Adrenal gland (tissue), 12 donors: Measurements from ENCODE around the gene ZMYND15. TPM values are rescaled to one million over a fixed set of nuclear protein-coding genes. Genes with fewer than 3 reads are reported as not detected.
"Not testable (repeated sequence)": the region's sequence is repeated elsewhere in the genome, so short reads cannot be mapped to it uniquely, and the experiment has no call there.

ENCODE experiments used
- DNase-seq, 7 donors: peaks; one replicate each; pipeline ENCODE4 v3.0.0-alpha.2; 2019 to 2020
- H3K27ac ChIP-seq, 5 donors: fragments of 200-600 bp; sonication (generic) in 4 of 5; 1 replicate in 3 of 5; 2 replicates in 2 of 5; pipeline versions ENCODE4 v1.5.1 to v1.8.0; 2016 to 2020; ENCODE audit warnings: mild to moderate bottlenecking in 1 of 5
- H3K27me3 ChIP-seq: fragments of 200-600 bp; 2 replicates; pipeline ENCODE4 v1.8.0; 2021
- H3K36me3 ChIP-seq, 2 donors: fragments of 200-600 bp; replicated peaks in 1 of 2; 1 replicate in 1 of 2; 2 replicates in 1 of 2; pipeline versions ENCODE4 v1.5.1 to v1.8.0; 2018 to 2022
- H3K4me1 ChIP-seq, 2 donors: fragments of 200-600 bp; replicated peaks in 1 of 2; 1 replicate in 1 of 2; 2 replicates in 1 of 2; pipeline versions ENCODE4 v1.5.1 to v1.8.0; 2018 to 2021
- H3K4me3 ChIP-seq, 4 donors: fragments of 200-600 bp; sonication (generic) in 3 of 4; one replicate each; pipeline ENCODE4 v1.5.1; 2016 to 2018
- H3K9me3 ChIP-seq, 3 donors: fragments of 200-600 bp; sonication (generic) in 1 of 3; replicated peaks in 1 of 3; 1 replicate in 2 of 3; 2 replicates in 1 of 3; pipeline versions ENCODE4 v1.5.1 to v1.8.0; 2016 to 2021
- CTCF ChIP-seq, 6 experiments: fragments of 450-650 bp in 4 of 6; fragments of 200-600 bp in 2 of 6; sonication (generic) in 1 of 6; IDR thresholded peaks; 1 replicate in 5 of 6; 2 replicates in 1 of 6; pipeline versions ENCODE4 v1.5.1 to v1.8.0; 2016 to 2021; ENCODE audit warnings: antibody characterized with exemption in 6 of 6, mild to moderate bottlenecking in 2 of 6, moderate library complexity in 1 of 6
- POLR2A ChIP-seq, 2 donors: fragments of 450-650 bp; IDR thresholded peaks; one replicate each; pipeline ENCODE4 v1.6.1; 2017; ENCODE audit warnings: antibody characterized with exemption in 2 of 2, mild to moderate bottlenecking in 2 of 2, moderate library complexity in 1 of 2
- WGBS, 4 donors: extraction: QIAGEN DNeasy Blood & Tissue Kit in 2 of 4; methylation state at CpG; one replicate each; pipeline versions ENCODE4 v1.1.5 to v1.1.7; 2013 to 2017; 5-methylcytosine and 5-hydroxymethylcytosine counted together
- intact Hi-C, 2 donors: fragments of 100-400 bp; cut with DNase I; formaldehyde crosslinking; loops; one replicate each; pipeline versions ENCODE4 v1.14.1 to v1.15.0; 2022 to 2023
- polyA plus RNA-seq, 3 donors: library from polyadenylated mRNA; stranded (reverse); fragments of 200-250 nt in 2 of 3; fragments of 350-450 nt in 1 of 3; fragmentation: Illumina TruSeq in 1 of 3; extraction: RNeasy Lipid Tissue Mini Kit (QIAGEN cat#74804) in 1 of 3; gene quantifications; one replicate each; pipeline ENCODE4 v1.2.3, GENCODE V29; 2013 to 2014
- total RNA-seq, 9 donors: library from RNA; depleted of rRNA in 4 of 9; stranded (reverse); fragments of >200 nt in 4 of 9; fragments of 120-200 nt in 1 of 9; fragmentation: NEBNext Ultra II Directional in 1 of 9; extraction: Animal tissue kit (Norgen Biotek cat#: 25700) in 1 of 9; gene quantifications; one replicate each; pipeline versions ENCODE4 v1.1.0 to v1.2.4, GENCODE V29; 2013 to 2023
- donor health status: healthy with polysubstance abuse.
- donor health status: Bipolar disorder and iron deficiency.
- donor health status: DM: yes; HTN: yes; CAD: no.
- donor health status: DM: no; HTN: no; CAD: no.
- donor health status: DM: no; HTN: no; CAD: no.
- donor health status: DM: yes; HTN: yes; CAD: no.

The ZMYND15 gene
- total and polyA plus RNA-seq, 12 donors = 0.18 to 8.4 (median 1.7) TPM

- 10 to 37% (median 21%) methylated on average over 17 to 57 of the region's 57 CpGs for WGBS, 4 donors
- TF ChIP-seq CTCF (IDR thresholded peaks at IDR 0.05) (no peak), POLR2A (IDR thresholded peaks at IDR 0.05) (no peak)
- Histone ChIP-seq H3K4me1 (peaks cover 11% of the 10 kb centered on the region in 2 donors), H3K4me3 (peak overlapping the region; percentile 13 to 85 (median 56)), H3K36me3 (peaks cover 0 to 3% of the 10 kb centered on the region in 2 donors), H3K27ac (peak overlapping the region; percentile 47 to 94 (median 81)), H3K9me3 (no peaks in the 10 kb centered on the region), H3K27me3 (no peaks in the 10 kb centered on the region)
- peak in 2 of 7 donors; percentile 31 to 50 for DNase-seq
- intact Hi-C loops = loop anchor here in 1 of 2 donors (10.0 kb wide), 1 partner anchor 84 kb away; the partner anchor contains the start of gene PSMB6
Observed at GRCh38 chr17:4710693-4711634, 28.7 kb upstream of the ZMYND15 start.

- TF ChIP-seq POLR2A (IDR thresholded peaks at IDR 0.05) (no peak), CTCF (IDR thresholded peaks at IDR 0.05) (no peak)
- intact Hi-C loops = loop anchor here in 1 of 2 donors (10.0 kb wide), 1 partner anchor 83 kb away; the partner anchor contains the start of gene PSMB6
- WGBS, 4 donors = 0 to 65% (median 61%) methylated on average over 1 to 6 of the region's 6 CpGs
- H3K36me3 ChIP-seq = peaks cover 0 to 8% of the 10 kb centered on the region in 2 donors
- peak overlapping the region in 1 of 4 donors; percentile 85 for H3K4me3 ChIP-seq
- peaks cover 11% of the 10 kb centered on the region in 2 donors for H3K4me1 ChIP-seq
- H3K9me3 ChIP-seq = no peaks in the 10 kb centered on the region
- no peaks in the 10 kb centered on the region for H3K27me3 ChIP-seq
- peak in 5 of 7 donors; percentile 35 to 74 (median 57) for DNase-seq
- peak overlapping the region in 3 of 5 donors; percentile 68 to 94 (median 88) for H3K27ac ChIP-seq
Observed at GRCh38 chr17:4711661-4712181, 27.9 kb upstream of the ZMYND15 start.

GRCh38 chr17:4712526-4712925 lies 27.1 kb upstream of the ZMYND15 start:
- H3K27me3 ChIP-seq = no peaks in the 10 kb centered on the region
- peak overlapping the region in 1 of 4 donors; percentile 85 for H3K4me3 ChIP-seq
- no peaks in the 10 kb centered on the region for H3K9me3 ChIP-seq
- TF ChIP-seq POLR2A (IDR thresholded peaks at IDR 0.05) = no peak
- no peak for TF ChIP-seq CTCF (IDR thresholded peaks at IDR 0.05)
- WGBS, 4 donors = 54 to 80% (median 67%) methylated on average over 3 of the region's 3 CpGs
- peaks cover 0 to 16% of the 10 kb centered on the region in 2 donors for H3K36me3 ChIP-seq
- peak in 1 of 7 donors; percentile 48 for DNase-seq
- intact Hi-C loops = loop anchor here in 1 of 2 donors (10.0 kb wide), 1 partner anchor 82 kb away; the partner anchor contains the start of gene PSMB6
- H3K27ac ChIP-seq = peak overlapping the region in 2 of 5 donors; percentile 88 to 94
- H3K4me1 ChIP-seq = peaks cover 11% of the 10 kb centered on the region in 2 donors

- intact Hi-C loops = loop anchor here (5.0 to 10.0 kb wide), 3 partner anchors 80 to 178 kb away; partner anchors contain the start of gene PSMB6 (in 1 of the 2)
- not testable (repeated sequence) for DNase-seq, H3K4me3 ChIP-seq, H3K27me3 ChIP-seq, H3K9me3 ChIP-seq
- WGBS, 4 donors = 76 to 88% (median 81%) methylated on average over 9 to 11 of the region's 15 CpGs
- peaks cover 0 to 27% of the 10 kb centered on the region in 2 donors for H3K36me3 ChIP-seq
- H3K27ac ChIP-seq = peak overlapping the region in 2 of 5 donors; percentile 6 to 8
- peaks cover 11% of the 10 kb centered on the region in 2 donors for H3K4me1 ChIP-seq
Observed at GRCh38 chr17:4714340-4715062, 25.1 kb upstream of the ZMYND15 start.
